IPS-18c (cell line): ENCODE measurements around the gene TGM6.

ENCODE experiments used
- H3K4me3 ChIP-seq: 2 replicates; pipeline ENCODE4 v1.7.0; 2013; ENCODE audit warnings: low read depth, mild to moderate bottlenecking, low read length, moderate library complexity; ENCODE audit not compliant: insufficient read depth
- H3K9me3 ChIP-seq: one replicate; pipeline ENCODE4 v1.6.1; 2013; ENCODE audit warnings: mild to moderate bottlenecking, low read length, moderate library complexity; ENCODE audit not compliant: control insufficient read depth, insufficient read depth

The TGM6 gene

DNA sequence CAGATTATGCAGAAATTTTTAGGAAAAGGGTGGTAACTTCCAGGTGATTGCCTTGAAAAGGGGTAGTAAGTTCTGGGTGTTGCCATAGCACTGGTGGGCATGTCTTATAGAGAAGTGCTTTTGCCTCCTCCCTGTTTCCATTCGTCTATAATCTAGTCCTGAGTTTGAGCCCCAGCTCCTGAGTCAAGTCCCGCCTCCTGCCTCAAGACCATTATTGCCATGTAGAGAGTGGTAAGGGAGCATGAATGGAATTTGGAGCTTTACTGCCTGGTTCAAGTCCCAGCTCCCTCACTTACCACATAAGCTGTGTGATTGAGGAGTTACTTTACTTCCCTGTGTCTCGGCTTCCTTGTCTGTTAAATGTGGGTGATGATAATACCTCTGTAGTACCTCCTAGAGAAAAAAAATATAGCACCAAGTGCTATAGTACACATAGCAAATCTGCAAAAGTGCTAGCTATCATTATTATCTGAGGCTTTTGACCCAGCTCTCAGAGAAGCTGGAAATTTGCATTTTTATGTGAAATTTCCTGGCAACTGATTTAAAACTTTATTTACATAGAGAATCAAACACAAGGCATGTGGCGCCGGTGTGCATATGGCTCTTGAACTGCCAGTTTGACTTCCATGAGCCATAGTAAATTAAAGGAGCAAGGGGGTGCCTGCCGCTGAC is 36.0 kb downstream of the TGM6 start:
- Histone ChIP-seq H3K4me3 (no peak overlapping the region), H3K9me3 (no peaks in the 10 kb centered on the region)

DNA sequence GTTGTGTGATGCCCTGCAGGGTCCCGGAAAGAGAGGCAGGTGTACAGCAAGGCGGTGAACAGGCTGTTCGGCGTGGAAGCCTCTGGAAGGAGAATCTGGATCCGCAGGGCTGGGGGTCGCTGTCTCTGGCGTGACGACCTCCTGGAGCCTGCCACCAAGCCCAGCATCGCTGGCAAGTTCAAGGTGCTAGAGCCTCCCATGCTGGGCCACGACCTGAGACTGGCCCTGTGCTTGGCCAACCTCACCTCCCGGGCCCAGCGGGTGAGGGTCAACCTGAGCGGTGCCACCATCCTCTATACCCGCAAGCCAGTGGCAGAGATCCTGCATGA is 36.5 kb downstream of the TGM6 start:
- no peaks in the 10 kb centered on the region for H3K9me3 ChIP-seq
- no peak overlapping the region for H3K4me3 ChIP-seq

DNA sequence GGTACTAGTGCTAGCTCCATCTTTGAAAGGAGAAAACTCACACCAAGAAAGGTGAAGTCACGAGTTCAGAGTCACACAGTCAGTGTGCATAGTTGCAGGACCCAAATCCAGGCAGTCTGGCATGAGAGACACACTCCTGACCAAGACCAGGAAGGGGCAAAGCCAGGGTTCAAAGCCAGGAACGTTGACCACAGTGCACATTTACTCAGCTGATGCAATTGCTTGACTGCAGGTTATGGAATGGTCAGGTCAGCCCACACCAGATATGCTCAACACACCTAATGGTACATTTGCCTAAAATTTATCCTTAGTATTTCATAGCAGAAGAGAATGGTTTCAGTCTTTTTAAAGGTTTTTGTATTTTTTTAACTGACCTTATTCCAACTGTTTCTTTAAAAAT is 37.7 kb downstream of the TGM6 start:
- Histone ChIP-seq H3K4me3 (no peak overlapping the region), H3K9me3 (no peaks in the 10 kb centered on the region)

- Histone ChIP-seq H3K9me3 (no peaks in the 10 kb centered on the region), H3K4me3 (no peak overlapping the region)
Observed at GRCh38 chr20:2420510-2420909, 39.8 kb downstream of the TGM6 start.

GRCh38 chr20:2421247-2421646 is 40.5 kb downstream of the TGM6 start:
- Histone ChIP-seq H3K9me3 (no peaks in the 10 kb centered on the region), H3K4me3 (no peak overlapping the region)

GRCh38 chr20:2429051-2429450 is 48.4 kb downstream of the TGM6 start:
- no peak overlapping the region for H3K4me3 ChIP-seq
- H3K9me3 ChIP-seq, result no peaks in the 10 kb centered on the region

- H3K9me3 ChIP-seq, result no peaks in the 10 kb centered on the region
- H3K4me3 ChIP-seq, result no peak overlapping the region
Observed at GRCh38 chr20:2430538-2430937, 49.8 kb downstream of the TGM6 start.

- H3K9me3 ChIP-seq, result no peaks in the 10 kb centered on the region
- H3K4me3 ChIP-seq, result no peak overlapping the region
Observed at GRCh38 chr20:2431185-2431584, 50.5 kb downstream of the TGM6 start.

DNA sequence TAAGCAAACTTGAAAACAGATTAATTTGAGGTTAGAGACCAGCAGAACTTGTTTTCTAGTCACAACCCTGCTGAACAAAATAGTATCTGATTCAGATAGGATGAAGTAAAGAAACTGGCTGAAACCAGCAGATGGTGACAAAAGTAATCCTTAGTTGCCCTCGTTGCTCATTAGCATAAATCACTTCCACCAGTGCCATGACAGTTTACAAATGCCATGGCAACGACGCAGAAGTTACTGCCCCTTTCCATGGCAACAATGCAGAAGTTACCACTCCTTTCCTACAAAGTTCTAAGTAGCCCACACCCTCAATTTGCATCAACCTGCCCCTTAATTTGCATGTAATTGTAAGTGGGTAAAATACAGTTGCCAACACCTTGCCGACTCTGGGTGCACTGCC is 66.1 kb downstream of the TGM6 start:
- Histone ChIP-seq H3K4me3 (no peak overlapping the region), H3K9me3 (no peaks in the 10 kb centered on the region)

- Histone ChIP-seq H3K4me3 (no peak overlapping the region), H3K9me3 (no peaks in the 10 kb centered on the region)
Observed at GRCh38 chr20:2449386-2449785, 68.7 kb downstream of the TGM6 start.

DNA sequence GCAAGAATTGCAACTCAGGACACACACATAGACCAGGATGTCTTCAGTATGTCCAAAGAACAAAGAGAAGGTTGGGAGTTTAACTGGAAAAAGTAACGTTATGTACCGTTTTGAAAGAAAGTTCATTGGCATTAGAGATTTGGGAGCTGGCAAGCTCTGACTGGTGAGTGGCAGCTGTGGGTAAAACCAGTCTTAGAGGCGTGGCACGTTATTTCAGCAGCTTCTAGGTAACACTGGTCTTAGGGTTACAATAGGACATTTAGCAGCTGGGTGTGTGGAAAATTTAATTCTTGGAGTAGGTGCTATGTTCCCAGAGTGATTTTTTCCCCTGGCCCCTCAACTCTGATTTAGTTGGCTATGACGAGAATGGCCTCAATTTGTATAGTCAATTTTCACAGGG is 70.7 kb downstream of the TGM6 start:
- Histone ChIP-seq H3K4me3 (no peak overlapping the region), H3K9me3 (no peaks in the 10 kb centered on the region)

- Histone ChIP-seq H3K4me3 (no peak overlapping the region), H3K9me3 (no peaks in the 10 kb centered on the region)
Observed at GRCh38 chr20:2451939-2452732, 71.4 kb downstream of the TGM6 start.

DNA sequence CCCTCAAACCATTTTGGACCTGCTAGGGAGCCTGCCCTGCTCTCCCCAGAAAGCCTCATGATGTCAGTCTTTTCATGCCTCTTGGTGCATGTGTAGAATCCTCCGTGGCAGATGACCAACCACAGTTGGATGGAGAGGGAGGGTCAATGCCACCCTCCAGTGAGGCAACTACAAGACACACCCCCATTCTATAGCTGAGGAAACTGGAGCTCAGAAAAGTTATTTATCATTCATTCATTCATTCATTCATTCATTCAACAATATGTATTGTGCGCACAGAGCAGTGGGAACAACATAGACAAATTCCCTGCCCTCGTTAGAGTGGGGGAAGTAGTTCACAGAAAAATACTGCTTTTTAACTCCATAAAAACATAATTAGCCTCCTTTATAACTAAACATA is 73.1 kb downstream of the TGM6 start:
- Histone ChIP-seq H3K4me3 (no peak overlapping the region), H3K9me3 (no peaks in the 10 kb centered on the region)

- H3K9me3 ChIP-seq, result no peaks in the 10 kb centered on the region
Observed at GRCh38 chr20:2455771-2456497, 75.2 kb downstream of the TGM6 start.

GRCh38 chr20:2458919-2459499 is 78.3 kb downstream of the TGM6 start:
- Histone ChIP-seq H3K9me3 (no peaks in the 10 kb centered on the region), H3K4me3 (no peak overlapping the region)

More at GRCh38 chr20:2455771-2456497, 75.2 kb downstream of the TGM6 start:
- no peak overlapping the region for H3K4me3 ChIP-seq

- Histone ChIP-seq H3K4me3 (no peak overlapping the region), H3K9me3 (no peaks in the 10 kb centered on the region)
Observed at GRCh38 chr20:2459981-2460751, 79.5 kb downstream of the TGM6 start.

DNA sequence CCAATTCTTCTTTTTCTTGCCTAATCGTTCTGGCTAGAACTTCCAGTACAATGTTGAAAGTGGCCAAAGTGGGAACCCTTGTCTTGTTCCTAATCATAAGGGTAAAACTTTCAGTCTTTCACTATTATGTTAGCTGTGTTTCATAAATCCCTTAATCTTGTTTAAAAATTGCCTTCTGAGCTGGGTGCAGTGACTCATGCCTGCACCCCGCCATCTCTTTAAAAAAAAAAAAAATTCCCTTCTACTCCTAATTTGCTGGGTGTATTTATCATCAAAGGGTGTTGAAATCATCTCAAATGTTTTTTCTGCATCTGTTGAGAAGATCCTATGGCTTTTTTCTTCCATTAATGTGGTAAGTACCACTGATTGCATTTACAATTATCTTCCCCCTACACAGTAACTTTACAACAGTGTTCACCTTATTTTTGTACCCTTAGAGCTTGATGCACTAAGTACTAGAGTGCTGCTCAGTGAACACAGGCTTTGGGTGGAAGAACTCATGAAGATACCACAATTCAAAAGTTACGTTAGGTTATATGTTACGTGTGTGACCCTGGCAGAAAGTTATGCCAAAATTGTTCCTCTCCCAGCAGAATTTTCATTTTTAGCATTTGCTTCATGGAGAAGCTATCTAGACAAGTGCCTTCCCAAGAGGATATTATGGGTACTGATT is 80.2 kb downstream of the TGM6 start:
- Histone ChIP-seq H3K4me3 (no peak overlapping the region), H3K9me3 (no peaks in the 10 kb centered on the region)
